AG04450 (cell line): Measurements from ENCODE around the gene HNRNPC. TPM values are rescaled to one million over a fixed set of nuclear protein-coding genes. Genes with fewer than 3 reads are reported as not detected.
"Not testable (repeated sequence)": the region's sequence is repeated elsewhere in the genome, so short reads cannot be mapped to it uniquely, and the experiment has no call there.

Source experiments
- CTCF ChIA-PET: fragments of 300-600, 350-600 bp; formaldehyde crosslinking; extraction: SDS; loops from one replicate; lab custom pipeline; 2022; ENCODE audit warnings: antibody characterized with exemption, inconsistent platforms; lab: Charles Lee
- POLR2A ChIA-PET: fragments of 350-600 bp; formaldehyde crosslinking; extraction: SDS; loops from one replicate; lab custom pipeline; 2021; ENCODE audit warnings: antibody characterized with exemption, inconsistent platforms; lab: Yijun Ruan, JAX
- DNase-seq: peaks from one replicate; pipeline ENCODE4 v3.0.0-alpha.2; 2011; ENCODE audit warnings: low read depth, low spot score
- H3K27ac ChIP-seq: one replicate; pipeline ENCODE4 v1.5.1; 2012; ENCODE audit warnings: low read depth, low read length, control low read depth
- H3K27me3 ChIP-seq: one replicate; pipeline ENCODE4 v1.6.0; 2012; ENCODE audit warnings: low read length; ENCODE audit not compliant: control insufficient read depth, insufficient read depth
- H3K4me3 ChIP-seq: 2 replicates; pipeline ENCODE4 v1.5.1; 2011; ENCODE audit warnings: mild to moderate bottlenecking, low read depth, low read length, control low read depth
- H3K9me3 ChIP-seq: 2 replicates; pipeline ENCODE4 v1.5.1; 2012; ENCODE audit warnings: low read length; ENCODE audit not compliant: control insufficient read depth, insufficient read depth
- polyA plus RNA-seq: library from polyadenylated mRNA; depleted of rRNA; stranded (reverse); fragments of >200 nt; gene quantifications from 2 replicates; pipeline ENCODE4 v1.2.3, GENCODE V29; 2011
- TF ChIP-seq, protein P1 (sequence below): IDR thresholded peaks from 2 replicates; pipeline ENCODE4 v1.5.1; 2011; ENCODE audit warnings: low read depth, low read length, control low read depth, inconsistent platforms

Gene HNRNPC
- polyA plus RNA-seq, 1 experiment: 828 TPM

GRCh38 chr14:21169573-21169972 is 99.7 kb downstream of the HNRNPC start:
- DNase-seq: no peak
- POLR2A ChIA-PET: no interaction called here
- Histone ChIP-seq H3K4me3 (no peak overlapping the region), H3K27ac (no peak overlapping the region), H3K27me3 (peaks cover 2% of the 10 kb centered on the region), H3K9me3 (no peaks in the 10 kb centered on the region; the same call in 1 of the 2 replicates)
- CTCF ChIA-PET: no interaction called here
- TF ChIP-seq, protein P1, sequence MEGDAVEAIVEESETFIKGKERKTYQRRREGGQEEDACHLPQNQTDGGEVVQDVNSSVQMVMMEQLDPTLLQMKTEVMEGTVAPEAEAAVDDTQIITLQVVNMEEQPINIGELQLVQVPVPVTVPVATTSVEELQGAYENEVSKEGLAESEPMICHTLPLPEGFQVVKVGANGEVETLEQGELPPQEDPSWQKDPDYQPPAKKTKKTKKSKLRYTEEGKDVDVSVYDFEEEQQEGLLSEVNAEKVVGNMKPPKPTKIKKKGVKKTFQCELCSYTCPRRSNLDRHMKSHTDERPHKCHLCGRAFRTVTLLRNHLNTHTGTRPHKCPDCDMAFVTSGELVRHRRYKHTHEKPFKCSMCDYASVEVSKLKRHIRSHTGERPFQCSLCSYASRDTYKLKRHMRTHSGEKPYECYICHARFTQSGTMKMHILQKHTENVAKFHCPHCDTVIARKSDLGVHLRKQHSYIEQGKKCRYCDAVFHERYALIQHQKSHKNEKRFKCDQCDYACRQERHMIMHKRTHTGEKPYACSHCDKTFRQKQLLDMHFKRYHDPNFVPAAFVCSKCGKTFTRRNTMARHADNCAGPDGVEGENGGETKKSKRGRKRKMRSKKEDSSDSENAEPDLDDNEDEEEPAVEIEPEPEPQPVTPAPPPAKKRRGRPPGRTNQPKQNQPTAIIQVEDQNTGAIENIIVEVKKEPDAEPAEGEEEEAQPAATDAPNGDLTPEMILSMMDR: no peak

GRCh38 chr14:21168055-21168454 is 101.2 kb downstream of the HNRNPC start:
- Histone ChIP-seq H3K27ac (no peak overlapping the region), H3K27me3 (peaks cover 2% of the 10 kb centered on the region), H3K4me3 (no peak overlapping the region), H3K9me3 (no peaks in the 10 kb centered on the region; the same call in 1 of the 2 replicates)
- ChIA-PET POLR2A (interaction anchor here (1.0 kb wide), 1 partner anchor 12 kb away, joined by 11 read pairs; no protein-coding TSS in a partner anchor), CTCF (interaction anchor here (0.6 to 1.0 kb wide), 2 partner anchors 32 to 150 kb away, joined by 3 read pairs; no protein-coding TSS in a partner anchor)
- TF ChIP-seq, protein P1: no peak
- no peak for DNase-seq

DNA sequence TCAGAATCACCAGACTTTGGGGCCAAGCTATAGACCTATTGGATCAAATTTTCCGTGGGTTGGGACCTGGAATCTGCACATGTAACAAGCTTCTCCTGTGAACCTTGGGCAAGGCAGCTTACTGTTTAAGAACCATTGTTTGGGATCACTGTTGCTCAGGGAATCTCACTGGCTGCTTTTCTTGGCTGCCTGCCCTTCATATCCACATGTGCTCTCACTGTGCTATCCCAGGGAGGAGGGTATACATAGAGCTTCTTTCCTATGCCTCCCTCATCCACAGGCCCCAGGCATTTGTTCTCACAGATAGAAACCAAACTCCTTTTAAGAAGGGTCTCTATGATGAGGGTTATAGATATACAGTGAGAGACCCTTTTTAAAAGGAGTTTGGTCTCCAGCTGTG is 103.6 kb downstream of the HNRNPC start:
- H3K27ac ChIP-seq, DNase-seq, H3K9me3 ChIP-seq, H3K4me3 ChIP-seq, POLR2A ChIA-PET, H3K27me3 ChIP-seq, CTCF ChIA-PET: not testable (repeated sequence)

- DNase-seq, CTCF ChIA-PET, H3K9me3 ChIP-seq, POLR2A ChIA-PET, H3K27ac ChIP-seq, H3K27me3 ChIP-seq, H3K4me3 ChIP-seq: not testable (repeated sequence)
Observed at GRCh38 chr14:21165002-21165605, 104.1 kb downstream of the HNRNPC start.

GRCh38 chr14:21163871-21164291 is 105.4 kb downstream of the HNRNPC start:
- Histone ChIP-seq H3K9me3 (no peaks in the 10 kb centered on the region; the same call in 1 of the 2 replicates), H3K27ac (no peak overlapping the region), H3K27me3 (peaks cover 3% of the 10 kb centered on the region), H3K4me3 (no peak overlapping the region)
- DNase-seq: no peak
- ChIA-PET CTCF (no interaction called here), POLR2A (no interaction called here)
- TF ChIP-seq, protein P1: no peak

- peaks cover 3% of the 10 kb centered on the region for H3K27me3 ChIP-seq
- TF ChIP-seq, protein P1: no peak
- POLR2A ChIA-PET: no interaction called here
- CTCF ChIA-PET: no interaction called here
- DNase-seq: no peak
- no peak overlapping the region for H3K4me3 ChIP-seq
- H3K9me3 ChIP-seq: no peaks in the 10 kb centered on the region
- H3K27ac ChIP-seq: no peak overlapping the region
Observed at GRCh38 chr14:21162081-21162480, 107.2 kb downstream of the HNRNPC start.
